Activated CD4-positive, alpha-beta T cell treated with anti-CD3 and anti-CD28 coated beads, Interleukin-2, amount 50 U/mL, for 48 hours (primary cell): ENCODE data around the gene ADAM10.
"Not testable (repeated sequence)": the region's sequence is repeated elsewhere in the genome, so short reads cannot be mapped to it uniquely, and the experiment has no call there.

ENCODE experiments used
- DNase-seq, 2 experiments: peaks; one replicate each; pipeline ENCODE4 v3.0.0-alpha.2; 2020

The ADAM10 gene

GRCh38 chr15:58605931-58606530 is 143.5 kb downstream of the ADAM10 start:
- DNase-seq, result no peak

- no peak for DNase-seq
Observed at GRCh38 chr15:58604455-58604923, 145.0 kb downstream of the ADAM10 start.

GRCh38 chr15:58603927-58604326 is 145.6 kb downstream of the ADAM10 start:
- not testable (repeated sequence) for DNase-seq

GRCh38 chr15:58602823-58603222 is 146.7 kb downstream of the ADAM10 start:
- DNase-seq, result no peak

GRCh38 chr15:58598829-58599210 is 150.7 kb downstream of the ADAM10 start:
- no peak for DNase-seq

- no peak for DNase-seq
Observed at GRCh38 chr15:58597943-58598828, 151.3 kb downstream of the ADAM10 start.

GRCh38 chr15:58595516-58596263 is 153.8 kb downstream of the ADAM10 start:
- no peak for DNase-seq

- no peak for DNase-seq
Observed at GRCh38 chr15:58594898-58595297, 154.6 kb downstream of the ADAM10 start.

- no peak for DNase-seq
Observed at GRCh38 chr15:58593870-58594269, 155.6 kb downstream of the ADAM10 start.

- DNase-seq, result no peak
Observed at GRCh38 chr15:58590926-58591325, 158.6 kb downstream of the ADAM10 start.

GRCh38 chr15:58590236-58590635 is 159.3 kb downstream of the ADAM10 start:
- no peak for DNase-seq

GRCh38 chr15:58589047-58589446 is 160.5 kb downstream of the ADAM10 start:
- no peak for DNase-seq

- DNase-seq, result no peak
Observed at GRCh38 chr15:58588096-58588495, 161.4 kb downstream of the ADAM10 start.

GRCh38 chr15:58587486-58587885 is 162.0 kb downstream of the ADAM10 start:
- DNase-seq, result no peak

GRCh38 chr15:58585693-58586443 is 163.6 kb downstream of the ADAM10 start:
- DNase-seq, result no peak

GRCh38 chr15:58584789-58585461 is 164.6 kb downstream of the ADAM10 start:
- no peak for DNase-seq

- no peak for DNase-seq
Observed at GRCh38 chr15:58583171-58583908, 166.2 kb downstream of the ADAM10 start.

GRCh38 chr15:58582160-58582559 is 167.3 kb downstream of the ADAM10 start:
- no peak for DNase-seq

- no peak for DNase-seq
Observed at GRCh38 chr15:58576657-58577056, 172.8 kb downstream of the ADAM10 start.

- no peak for DNase-seq
Observed at GRCh38 chr15:58575045-58575786, 174.3 kb downstream of the ADAM10 start.

- DNase-seq, result no peak
Observed at GRCh38 chr15:58574631-58575030, 174.9 kb downstream of the ADAM10 start.
